Measurements from ENCODE around the gene ERBB4. TPM values are rescaled to one million over a fixed set of nuclear protein-coding genes. Genes with fewer than 3 reads are reported as not detected.

ERBB4 gene
- total RNA-seq, 1 experiment from 2014 or later, result 40.6 TPM

DNA sequence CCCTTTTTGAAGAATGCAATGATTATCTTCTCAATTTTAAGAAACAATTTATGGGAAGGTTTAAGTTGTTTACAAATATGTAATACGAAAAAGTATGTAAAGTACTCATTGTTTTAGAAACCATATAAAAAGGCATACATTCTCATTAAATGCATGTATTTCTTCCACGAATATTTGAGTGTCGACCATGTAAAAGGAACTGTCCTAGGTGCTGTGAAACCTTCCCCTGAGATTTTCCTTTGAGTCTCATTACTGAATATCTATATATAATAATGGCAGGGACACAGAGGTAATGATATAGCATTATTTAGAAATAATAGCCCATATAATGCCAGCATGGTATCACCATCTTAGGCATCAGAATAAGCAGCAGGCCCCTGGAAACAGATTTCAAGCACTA lies 239.3 kb downstream of the ERBB4 start:
- no peak overlapping the region for H3K4me3 ChIP-seq (ENCODE audit: low read depth, low read length, poor library complexity, severe bottlenecking)
- no peaks in the 10 kb centered on the region for H3K9me3 ChIP-seq (ENCODE audit: low read depth, low read length, poor library complexity, severe bottlenecking)
- H3K27ac ChIP-seq (ENCODE audit: low read depth, low read length, poor library complexity, severe bottlenecking), result no peak overlapping the region
- TF ChIP-seq, protein P1, sequence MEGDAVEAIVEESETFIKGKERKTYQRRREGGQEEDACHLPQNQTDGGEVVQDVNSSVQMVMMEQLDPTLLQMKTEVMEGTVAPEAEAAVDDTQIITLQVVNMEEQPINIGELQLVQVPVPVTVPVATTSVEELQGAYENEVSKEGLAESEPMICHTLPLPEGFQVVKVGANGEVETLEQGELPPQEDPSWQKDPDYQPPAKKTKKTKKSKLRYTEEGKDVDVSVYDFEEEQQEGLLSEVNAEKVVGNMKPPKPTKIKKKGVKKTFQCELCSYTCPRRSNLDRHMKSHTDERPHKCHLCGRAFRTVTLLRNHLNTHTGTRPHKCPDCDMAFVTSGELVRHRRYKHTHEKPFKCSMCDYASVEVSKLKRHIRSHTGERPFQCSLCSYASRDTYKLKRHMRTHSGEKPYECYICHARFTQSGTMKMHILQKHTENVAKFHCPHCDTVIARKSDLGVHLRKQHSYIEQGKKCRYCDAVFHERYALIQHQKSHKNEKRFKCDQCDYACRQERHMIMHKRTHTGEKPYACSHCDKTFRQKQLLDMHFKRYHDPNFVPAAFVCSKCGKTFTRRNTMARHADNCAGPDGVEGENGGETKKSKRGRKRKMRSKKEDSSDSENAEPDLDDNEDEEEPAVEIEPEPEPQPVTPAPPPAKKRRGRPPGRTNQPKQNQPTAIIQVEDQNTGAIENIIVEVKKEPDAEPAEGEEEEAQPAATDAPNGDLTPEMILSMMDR (conservative IDR thresholded peaks at IDR 0.05; ENCODE audit: low read depth, low read length), result no peak
- TF ChIP-seq EZH2 (IDR thresholded peaks at IDR 0.05; ENCODE audit: borderline replicate concordance, low read depth, low read length, poor library complexity, severe bottlenecking), result no peak
- DNase-seq (ENCODE audit: low spot score), result no peak
- ChIA-PET CTCF (no interaction called here), POLR2A (ENCODE audit: low non-redundant PET) (no interaction called here)
- intact Hi-C loops (cut with micrococcal nuclease; ENCODE audit: unreplicated experiment), result no loop called here
- no TSS peak for BruUV-seq (replicated peaks)
- H3K4me1 ChIP-seq (ENCODE audit: insufficient read depth, low read length, poor library complexity, severe bottlenecking), result peaks cover 12% of the 10 kb centered on the region
- H3K27me3 ChIP-seq (replicated peaks; ENCODE audit: insufficient read depth, low read depth, low read length, poor library complexity), result no peaks in the 10 kb centered on the region
- H3K36me3 ChIP-seq (ENCODE audit: insufficient read depth, low read length, poor library complexity, severe bottlenecking), result no peaks in the 10 kb centered on the region

DNA sequence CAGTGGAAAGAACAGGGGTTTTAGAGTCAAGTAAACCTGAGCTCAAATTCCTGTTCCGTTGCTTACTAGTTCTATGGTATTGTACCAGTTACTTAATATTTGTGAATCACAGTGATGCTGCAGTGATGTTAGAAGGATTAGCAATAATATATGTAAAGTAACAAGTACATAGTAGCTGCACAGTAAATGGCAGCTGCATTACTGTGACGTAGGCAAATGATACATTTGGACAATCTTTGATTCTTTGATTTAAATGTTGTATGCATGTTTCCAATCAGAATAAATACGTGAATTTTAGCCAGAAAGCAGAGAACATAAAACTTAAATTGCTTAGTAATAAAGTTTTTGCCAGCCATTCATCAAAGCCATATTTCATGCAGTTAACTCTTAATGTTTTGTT lies 243.0 kb downstream of the ERBB4 start:
- Histone ChIP-seq H3K36me3 (ENCODE audit: insufficient read depth, low read length, poor library complexity, severe bottlenecking) (no peaks in the 10 kb centered on the region), H3K4me3 (ENCODE audit: low read depth, low read length, poor library complexity, severe bottlenecking) (no peak overlapping the region), H3K27ac (ENCODE audit: low read depth, low read length, poor library complexity, severe bottlenecking) (no peak overlapping the region), H3K9me3 (ENCODE audit: low read depth, low read length, poor library complexity, severe bottlenecking) (no peaks in the 10 kb centered on the region), H3K27me3 (replicated peaks; ENCODE audit: insufficient read depth, low read depth, low read length, poor library complexity) (no peaks in the 10 kb centered on the region), H3K4me1 (ENCODE audit: insufficient read depth, low read length, poor library complexity, severe bottlenecking) (peaks cover 8% of the 10 kb centered on the region)
- DNase-seq (ENCODE audit: low spot score), result no peak
- BruUV-seq (replicated peaks), result no TSS peak
- intact Hi-C loops (cut with micrococcal nuclease; ENCODE audit: unreplicated experiment), result no loop called here
- TF ChIP-seq, protein P1 (conservative IDR thresholded peaks at IDR 0.05; ENCODE audit: low read depth, low read length), result no peak
- no peak for TF ChIP-seq EZH2 (IDR thresholded peaks at IDR 0.05; ENCODE audit: borderline replicate concordance, low read depth, low read length, poor library complexity, severe bottlenecking)
- ChIA-PET POLR2A (ENCODE audit: low non-redundant PET) (no interaction called here), CTCF (no interaction called here)

DNA sequence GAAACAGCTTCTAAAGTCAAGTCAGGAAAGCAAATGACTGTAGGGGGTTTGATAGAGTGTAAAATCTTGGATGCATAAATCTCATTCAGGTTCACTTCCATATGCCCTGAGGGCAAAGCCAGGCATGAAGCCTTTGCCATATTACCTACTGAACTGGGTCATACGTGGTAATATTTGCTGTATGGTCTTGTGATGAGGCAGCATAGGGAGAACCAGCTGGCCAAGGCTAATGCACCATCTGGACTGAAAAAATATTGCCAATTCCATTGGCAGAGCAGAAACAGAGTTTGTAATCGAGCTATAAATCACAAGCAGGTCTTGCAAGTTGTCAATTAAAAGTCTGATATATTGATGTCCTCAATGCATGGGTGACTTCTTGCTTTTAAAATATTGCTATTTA lies 243.8 kb downstream of the ERBB4 start:
- Histone ChIP-seq H3K27me3 (replicated peaks; ENCODE audit: insufficient read depth, low read depth, low read length, poor library complexity) (no peaks in the 10 kb centered on the region), H3K4me3 (ENCODE audit: low read depth, low read length, poor library complexity, severe bottlenecking) (no peak overlapping the region), H3K27ac (ENCODE audit: low read depth, low read length, poor library complexity, severe bottlenecking) (no peak overlapping the region), H3K9me3 (ENCODE audit: low read depth, low read length, poor library complexity, severe bottlenecking) (no peaks in the 10 kb centered on the region), H3K36me3 (ENCODE audit: insufficient read depth, low read length, poor library complexity, severe bottlenecking) (no peaks in the 10 kb centered on the region), H3K4me1 (ENCODE audit: insufficient read depth, low read length, poor library complexity, severe bottlenecking) (peaks cover 5% of the 10 kb centered on the region)
- TF ChIP-seq EZH2 (IDR thresholded peaks at IDR 0.05; ENCODE audit: borderline replicate concordance, low read depth, low read length, poor library complexity, severe bottlenecking), result no peak
- TF ChIP-seq, protein P1 (conservative IDR thresholded peaks at IDR 0.05; ENCODE audit: low read depth, low read length), result no peak
- BruUV-seq (replicated peaks), result no TSS peak
- ChIA-PET POLR2A (ENCODE audit: low non-redundant PET) (interaction anchor here (0.7 kb wide), 2 partner anchors 12 to 246 kb away, joined by 3 read pairs; no protein-coding TSS in a partner anchor), CTCF (no interaction called here)
- intact Hi-C loops (cut with micrococcal nuclease; ENCODE audit: unreplicated experiment), result no loop called here
- DNase-seq (ENCODE audit: low spot score), result no peak
